WI38 (cell line): ENCODE measurements around the gene AMOTL1.
"Not testable (repeated sequence)": the region's sequence is repeated elsewhere in the genome, so short reads cannot be mapped to it uniquely, and the experiment has no call there.

ENCODE experiments used
- H3K4me3 ChIP-seq: 2 replicates; pipeline ENCODE4 v1.5.1; 2011; ENCODE audit warnings: low read depth, mild to moderate bottlenecking, control low read depth, low read length
- TF ChIP-seq, protein P1 (sequence below): IDR thresholded peaks from 2 replicates; pipeline ENCODE4 v1.5.1; 2012; ENCODE audit warnings: low read depth, mild to moderate bottlenecking, control low read depth, low read length

AMOTL1 gene

GRCh38 chr11:94790197-94790596 lies 22.0 kb downstream of the AMOTL1 start:
- TF ChIP-seq, protein P1, sequence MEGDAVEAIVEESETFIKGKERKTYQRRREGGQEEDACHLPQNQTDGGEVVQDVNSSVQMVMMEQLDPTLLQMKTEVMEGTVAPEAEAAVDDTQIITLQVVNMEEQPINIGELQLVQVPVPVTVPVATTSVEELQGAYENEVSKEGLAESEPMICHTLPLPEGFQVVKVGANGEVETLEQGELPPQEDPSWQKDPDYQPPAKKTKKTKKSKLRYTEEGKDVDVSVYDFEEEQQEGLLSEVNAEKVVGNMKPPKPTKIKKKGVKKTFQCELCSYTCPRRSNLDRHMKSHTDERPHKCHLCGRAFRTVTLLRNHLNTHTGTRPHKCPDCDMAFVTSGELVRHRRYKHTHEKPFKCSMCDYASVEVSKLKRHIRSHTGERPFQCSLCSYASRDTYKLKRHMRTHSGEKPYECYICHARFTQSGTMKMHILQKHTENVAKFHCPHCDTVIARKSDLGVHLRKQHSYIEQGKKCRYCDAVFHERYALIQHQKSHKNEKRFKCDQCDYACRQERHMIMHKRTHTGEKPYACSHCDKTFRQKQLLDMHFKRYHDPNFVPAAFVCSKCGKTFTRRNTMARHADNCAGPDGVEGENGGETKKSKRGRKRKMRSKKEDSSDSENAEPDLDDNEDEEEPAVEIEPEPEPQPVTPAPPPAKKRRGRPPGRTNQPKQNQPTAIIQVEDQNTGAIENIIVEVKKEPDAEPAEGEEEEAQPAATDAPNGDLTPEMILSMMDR, result no peak
- H3K4me3 ChIP-seq, result no peak overlapping the region

- TF ChIP-seq, protein P1, result no peak
- H3K4me3 ChIP-seq, result no peak overlapping the region
Observed at GRCh38 chr11:94790661-94791180, 22.6 kb downstream of the AMOTL1 start.

- TF ChIP-seq, protein P1, result no peak
- no peak overlapping the region for H3K4me3 ChIP-seq
Observed at GRCh38 chr11:94791216-94791889, 23.2 kb downstream of the AMOTL1 start.

DNA sequence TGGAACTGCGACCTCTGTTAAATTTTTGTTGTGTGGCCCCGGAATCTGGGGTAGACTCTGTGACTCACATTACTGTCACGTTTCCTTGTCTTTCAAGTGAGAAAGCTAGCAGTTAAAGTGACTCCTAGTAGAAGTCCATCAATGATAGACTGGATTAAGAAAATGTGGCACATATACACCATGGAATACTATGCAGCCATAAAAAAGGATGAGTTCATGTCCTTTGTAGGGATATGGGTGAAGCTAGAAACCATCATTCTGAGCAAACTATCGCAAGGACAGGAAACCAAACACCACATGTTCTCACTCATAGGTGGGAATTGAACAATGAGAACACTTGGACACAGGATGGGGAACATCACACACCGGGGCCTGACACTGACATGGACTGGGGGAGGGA lies 23.8 kb downstream of the AMOTL1 start:
- H3K4me3 ChIP-seq, result not testable (repeated sequence)

- TF ChIP-seq, protein P1, result no peak
- no peak overlapping the region for H3K4me3 ChIP-seq
Observed at GRCh38 chr11:94792451-94792850, 24.3 kb downstream of the AMOTL1 start.

DNA sequence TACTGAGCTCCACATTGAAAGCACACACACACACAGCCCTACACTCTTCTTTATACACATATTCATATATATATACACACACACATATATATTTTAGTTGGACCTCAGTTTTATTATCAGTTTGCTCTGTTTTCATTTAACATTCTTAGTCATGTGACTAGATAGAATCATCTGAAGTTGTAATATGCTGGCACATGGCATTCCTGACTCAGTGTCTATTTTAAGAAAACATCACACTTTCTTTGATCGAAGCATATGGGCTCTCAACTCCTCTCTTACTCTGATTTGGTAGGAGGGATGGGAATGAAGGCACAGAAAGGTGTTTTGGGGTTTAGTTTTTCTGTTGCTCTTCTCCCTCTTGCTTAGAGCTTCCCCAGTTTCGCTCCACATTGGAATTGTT lies 24.8 kb downstream of the AMOTL1 start:
- TF ChIP-seq, protein P1, result no peak

DNA sequence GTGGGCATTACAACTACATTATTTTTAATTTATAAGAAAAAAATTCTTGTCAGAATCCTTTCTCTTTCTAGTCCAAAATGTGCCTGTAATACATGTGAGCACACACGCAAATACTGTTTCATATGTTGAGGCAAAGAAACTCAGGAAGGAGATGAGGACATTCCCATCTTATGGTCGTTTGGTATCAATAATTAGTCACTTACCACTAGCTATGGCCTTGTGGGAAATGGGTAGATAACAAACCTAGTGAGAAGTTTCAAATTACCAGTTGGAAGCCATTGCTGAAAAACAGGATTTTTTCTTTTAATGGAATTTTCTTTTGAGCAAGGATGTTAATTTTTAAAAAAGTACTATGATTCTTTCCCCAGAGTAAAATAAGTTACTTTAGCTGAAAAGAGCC lies 25.7 kb downstream of the AMOTL1 start:
- peak overlapping the region; percentile 39 for H3K4me3 ChIP-seq
- TF ChIP-seq, protein P1, result no peak

More for the DNA sequence above, 24.8 kb downstream of the AMOTL1 start:
- H3K4me3 ChIP-seq, result no peak overlapping the region
